ENCODE measurements around the gene ENTPD8.

The ENTPD8 gene

DNA sequence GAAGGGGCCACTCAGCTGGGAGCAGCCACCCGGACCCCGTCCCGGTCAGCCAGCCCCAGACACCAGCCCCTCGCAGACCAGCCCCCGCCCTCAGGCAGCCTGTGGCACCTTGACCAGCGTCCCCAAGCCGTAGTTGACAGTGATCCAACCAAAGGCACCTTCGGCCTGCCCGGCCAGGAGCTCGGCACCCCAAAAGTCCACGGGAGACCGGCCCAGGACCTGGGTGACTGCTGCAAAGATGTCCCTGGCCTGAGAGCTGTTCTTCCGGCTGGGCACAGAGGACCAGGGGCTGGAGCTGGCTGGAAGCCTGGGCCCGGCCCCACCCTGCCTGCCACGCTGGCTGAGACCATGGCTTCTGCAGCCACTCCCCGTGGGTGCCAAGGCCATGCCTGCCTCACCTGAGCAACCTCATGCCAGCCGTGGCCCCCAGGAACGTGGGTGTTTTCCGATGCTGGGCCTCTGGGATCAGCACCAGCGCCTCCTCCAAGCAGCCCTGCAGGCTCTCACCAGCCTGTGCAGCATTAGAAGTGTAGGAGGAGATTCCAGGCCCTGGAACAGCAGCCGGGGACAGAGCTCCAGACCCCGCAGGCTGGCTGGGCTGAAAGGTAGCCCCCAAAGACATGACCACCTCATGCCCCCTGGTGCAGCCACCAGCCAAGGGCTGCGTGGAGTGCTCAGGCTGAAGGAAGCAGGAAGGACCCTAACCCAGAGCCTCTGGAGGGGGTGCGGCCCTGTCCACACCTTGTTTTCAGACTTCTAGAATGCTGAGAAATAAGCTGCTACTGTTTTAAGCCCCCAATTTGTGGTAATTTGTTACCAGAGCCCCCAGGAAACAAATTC is 4.2 kb downstream of the ENTPD8 start:
- TF ChIP-seq, protein P1, sequence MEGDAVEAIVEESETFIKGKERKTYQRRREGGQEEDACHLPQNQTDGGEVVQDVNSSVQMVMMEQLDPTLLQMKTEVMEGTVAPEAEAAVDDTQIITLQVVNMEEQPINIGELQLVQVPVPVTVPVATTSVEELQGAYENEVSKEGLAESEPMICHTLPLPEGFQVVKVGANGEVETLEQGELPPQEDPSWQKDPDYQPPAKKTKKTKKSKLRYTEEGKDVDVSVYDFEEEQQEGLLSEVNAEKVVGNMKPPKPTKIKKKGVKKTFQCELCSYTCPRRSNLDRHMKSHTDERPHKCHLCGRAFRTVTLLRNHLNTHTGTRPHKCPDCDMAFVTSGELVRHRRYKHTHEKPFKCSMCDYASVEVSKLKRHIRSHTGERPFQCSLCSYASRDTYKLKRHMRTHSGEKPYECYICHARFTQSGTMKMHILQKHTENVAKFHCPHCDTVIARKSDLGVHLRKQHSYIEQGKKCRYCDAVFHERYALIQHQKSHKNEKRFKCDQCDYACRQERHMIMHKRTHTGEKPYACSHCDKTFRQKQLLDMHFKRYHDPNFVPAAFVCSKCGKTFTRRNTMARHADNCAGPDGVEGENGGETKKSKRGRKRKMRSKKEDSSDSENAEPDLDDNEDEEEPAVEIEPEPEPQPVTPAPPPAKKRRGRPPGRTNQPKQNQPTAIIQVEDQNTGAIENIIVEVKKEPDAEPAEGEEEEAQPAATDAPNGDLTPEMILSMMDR (IDR thresholded peaks at IDR 0.05; ENCODE audit: borderline replicate concordance, insufficient read depth, low read depth, low read length), result no peak
- no peak overlapping the region for H3K4me3 ChIP-seq (ENCODE audit: low read depth, low read length)

DNA sequence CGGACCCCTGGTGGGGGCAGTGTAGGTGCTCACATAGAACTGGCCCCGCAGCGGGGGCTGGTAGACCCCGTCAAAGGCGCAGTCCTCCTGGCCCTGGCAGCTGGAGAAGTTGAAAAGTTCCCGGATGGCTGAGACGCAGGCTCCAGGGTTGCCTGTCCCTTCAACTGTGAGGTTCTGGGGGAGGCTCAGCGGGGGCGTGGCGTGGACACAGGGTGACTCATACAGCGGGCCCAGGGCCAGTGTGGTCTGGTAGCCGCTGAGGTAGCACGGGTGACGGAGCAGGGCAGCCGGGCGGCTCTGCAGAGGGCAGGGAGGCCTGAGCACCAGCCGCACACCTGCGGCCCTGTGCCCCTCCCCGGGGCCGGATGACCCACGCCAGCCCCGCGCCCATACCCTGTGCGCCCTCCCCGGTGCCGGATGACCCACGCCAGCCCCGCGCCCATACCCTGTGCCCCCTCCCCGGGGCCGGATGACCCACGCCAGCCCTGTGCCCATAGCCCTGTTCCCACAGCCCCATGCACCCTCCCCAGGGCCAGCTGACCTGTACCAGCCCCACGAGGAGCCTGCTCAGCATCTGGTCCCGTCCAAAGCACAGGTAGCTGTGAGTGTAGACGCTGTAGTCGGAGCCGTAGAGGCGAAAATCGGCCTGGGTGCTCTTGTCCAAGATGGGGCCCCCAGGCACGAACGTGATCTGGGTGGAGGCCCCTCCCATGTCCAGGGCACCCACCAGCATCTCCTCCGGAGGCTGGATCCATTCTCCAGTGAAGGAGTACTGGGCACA is 5.0 kb downstream of the ENTPD8 start:
- H3K4me3 ChIP-seq (ENCODE audit: low read depth, low read length), result no peak overlapping the region
- TF ChIP-seq, protein P1 (IDR thresholded peaks at IDR 0.05; ENCODE audit: borderline replicate concordance, insufficient read depth, low read depth, low read length), result no peak

DNA sequence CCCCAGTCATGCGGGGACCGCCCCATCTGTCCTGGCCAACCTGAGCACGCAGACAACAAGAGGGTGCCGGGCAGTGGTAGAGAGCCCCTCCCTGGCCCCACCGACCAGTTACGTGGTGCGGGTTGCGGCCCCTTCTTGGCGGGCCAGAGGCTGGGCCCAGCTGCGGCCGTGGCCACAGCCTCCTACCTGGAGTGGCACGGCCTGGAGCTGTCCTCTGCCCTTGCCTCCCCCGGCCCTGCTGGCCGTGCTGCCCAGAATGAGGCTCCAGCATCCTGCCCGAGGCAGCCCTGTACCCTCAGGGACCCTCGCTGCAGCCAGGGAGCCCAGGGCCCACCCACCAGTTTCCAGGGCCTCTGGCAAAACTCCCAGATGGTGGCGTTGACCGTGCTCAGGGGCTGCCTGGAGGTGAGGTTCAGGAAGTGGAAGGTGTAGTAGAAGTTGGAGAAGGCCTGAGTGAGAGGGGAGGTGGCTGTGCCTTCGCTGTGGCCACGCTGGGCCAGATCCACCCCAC is 5.7 kb downstream of the ENTPD8 start:
- TF ChIP-seq, protein P1 (IDR thresholded peaks at IDR 0.05; ENCODE audit: borderline replicate concordance, insufficient read depth, low read depth, low read length), result no peak
- H3K4me3 ChIP-seq (ENCODE audit: low read depth, low read length), result no peak overlapping the region

DNA sequence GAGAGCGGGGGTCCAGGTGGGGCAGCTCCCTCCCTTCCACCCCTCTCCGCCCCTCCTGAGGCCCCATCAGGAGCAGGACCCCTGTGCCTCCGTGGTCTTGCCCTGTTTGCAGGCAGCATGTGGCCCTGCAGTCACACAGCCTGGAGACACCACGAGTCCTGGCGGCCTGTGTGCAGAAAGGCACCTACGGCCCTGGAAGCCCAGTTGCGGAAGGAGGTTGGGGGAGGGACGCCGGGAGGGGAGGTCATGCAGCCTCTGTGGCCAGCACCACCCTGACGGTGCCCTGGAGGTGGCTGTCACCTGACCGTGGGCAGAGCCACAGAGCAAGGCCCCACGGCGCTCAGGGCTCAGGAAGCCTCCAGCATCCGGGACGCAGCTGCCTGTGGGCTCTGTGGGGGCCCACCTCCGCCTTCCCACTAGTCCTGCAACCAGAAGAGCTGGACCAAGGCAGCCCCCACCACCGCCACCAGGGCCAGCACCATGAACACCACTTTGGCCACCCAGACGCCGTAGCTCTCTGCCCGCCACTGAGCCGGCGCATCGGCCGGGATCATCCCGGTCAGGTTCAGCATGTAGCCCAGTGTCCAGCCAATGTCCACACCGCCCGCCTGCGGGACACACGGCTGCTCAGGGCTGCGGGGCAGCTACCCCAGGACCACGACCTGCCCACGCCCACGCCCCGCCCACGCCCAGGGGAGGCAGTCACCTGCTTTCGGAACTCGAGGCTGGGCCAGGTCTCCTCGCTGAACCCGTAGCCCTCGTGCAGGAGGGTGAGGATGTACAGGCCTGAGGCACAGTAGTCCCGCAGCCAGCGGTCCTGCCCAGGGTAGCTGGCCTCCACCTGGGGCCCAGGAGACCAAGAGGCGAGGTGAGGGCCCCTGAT is 6.4 kb downstream of the ENTPD8 start:
- TF ChIP-seq, protein P1 (IDR thresholded peaks at IDR 0.05; ENCODE audit: borderline replicate concordance, insufficient read depth, low read depth, low read length), result no peak
- no peak overlapping the region for H3K4me3 ChIP-seq (ENCODE audit: low read depth, low read length)

DNA sequence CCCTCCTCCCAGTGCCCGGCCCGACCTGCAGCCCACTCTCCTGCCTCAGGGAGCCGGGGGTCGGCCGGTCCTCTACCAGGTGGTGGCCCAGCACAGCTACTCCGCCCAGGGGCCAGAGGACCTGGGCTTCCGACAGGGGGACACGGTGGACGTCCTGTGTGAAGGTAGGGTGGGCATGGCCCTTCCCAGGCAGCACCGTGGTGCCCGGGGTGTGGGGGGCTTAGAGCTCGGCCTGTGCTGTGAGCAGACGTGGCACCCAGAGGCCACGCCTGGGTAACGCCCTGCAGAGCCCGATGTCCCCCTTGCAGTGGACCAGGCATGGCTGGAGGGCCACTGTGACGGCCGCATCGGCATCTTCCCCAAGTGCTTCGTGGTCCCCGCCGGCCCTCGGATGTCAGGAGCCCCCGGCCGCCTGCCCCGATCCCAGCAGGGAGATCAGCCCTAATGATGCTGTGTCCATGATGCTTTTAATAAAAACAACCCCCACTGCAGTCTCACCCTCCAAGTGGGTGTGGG is 7.2 kb downstream of the ENTPD8 start:
- TF ChIP-seq, protein P1 (IDR thresholded peaks at IDR 0.05; ENCODE audit: borderline replicate concordance, insufficient read depth, low read depth, low read length), result no peak
- H3K4me3 ChIP-seq (ENCODE audit: low read depth, low read length), result no peak overlapping the region

DNA sequence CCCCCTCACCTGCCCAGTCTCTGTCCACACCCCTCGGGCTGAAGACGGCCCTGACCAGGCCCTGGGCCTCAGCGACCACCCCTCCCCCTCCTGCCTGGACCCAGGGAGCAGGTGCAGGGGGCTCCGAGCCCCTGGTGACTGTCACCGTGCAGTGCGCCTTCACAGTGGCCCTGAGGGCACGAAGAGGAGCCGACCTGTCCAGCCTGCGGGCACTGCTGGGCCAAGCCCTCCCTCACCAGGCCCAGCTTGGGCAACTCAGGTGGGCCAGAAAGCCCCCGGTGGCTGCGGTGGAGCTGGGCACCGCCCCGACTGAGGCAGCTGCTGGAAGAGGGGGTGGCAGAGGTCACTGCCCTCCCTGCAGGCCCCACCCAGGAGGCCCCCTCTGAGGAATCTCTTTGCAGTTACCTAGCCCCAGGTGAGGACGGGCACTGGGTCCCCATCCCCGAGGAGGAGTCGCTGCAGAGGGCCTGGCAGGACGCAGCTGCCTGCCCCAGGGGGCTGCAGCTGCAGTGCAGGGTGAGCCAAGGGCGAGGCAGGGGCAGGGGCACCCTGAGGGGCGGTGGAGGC is 7.7 kb downstream of the ENTPD8 start:
- TF ChIP-seq, protein P1 (IDR thresholded peaks at IDR 0.05; ENCODE audit: borderline replicate concordance, insufficient read depth, low read depth, low read length), result no peak

More for the DNA sequence above, 7.7 kb downstream of the ENTPD8 start:
- H3K4me3 ChIP-seq (ENCODE audit: low read depth, low read length), result no peak overlapping the region
